NB4 (cell line): Measurements from ENCODE around the gene CCDC66.
"Not testable (repeated sequence)": the region's sequence is repeated elsewhere in the genome, so short reads cannot be mapped to it uniquely, and the experiment has no call there.

Experiments
- CTCF ChIP-seq: IDR thresholded peaks from one replicate; pipeline ENCODE4 v1.5.1; 2012; ENCODE audit warnings: low read depth, low read length
- MAX ChIP-seq: IDR thresholded peaks from 2 replicates; pipeline ENCODE4 v1.6.1; 2011; ENCODE audit warnings: low read depth, low read length
- MYC ChIP-seq: IDR thresholded peaks from 2 replicates; pipeline ENCODE4 v1.6.1; 2011; ENCODE audit warnings: low read depth, low read length
- POLR2A ChIP-seq: IDR thresholded peaks from 2 replicates; pipeline ENCODE4 v1.6.1; 2011; ENCODE audit warnings: mild to moderate bottlenecking; ENCODE audit not compliant: insufficient read length; ENCODE audit errors: extremely low read depth

GRCh38 chr3:56584275-56584674, 27.3 kb downstream of the CCDC66 start:
- not testable (repeated sequence) for TF ChIP-seq MYC, CTCF, POLR2A, MAX
